Ectodermal cell (in vitro differentiated cells): ENCODE data around the gene SCN4A.
"Not testable (repeated sequence)": the region's sequence is repeated elsewhere in the genome, so short reads cannot be mapped to it uniquely, and the experiment has no call there.

ENCODE experiments used
- H3K27ac ChIP-seq: 2 replicates; pipeline ENCODE4 v1.7.0; 2013; ENCODE audit warnings: mild to moderate bottlenecking, low read depth, low read length; ENCODE audit not compliant: insufficient read depth, poor library complexity, severe bottlenecking
- H3K27me3 ChIP-seq: 2 replicates; pipeline ENCODE4 v1.7.0; 2013; ENCODE audit warnings: mild to moderate bottlenecking, low read length; ENCODE audit not compliant: insufficient read depth, control insufficient read depth, poor library complexity, severe bottlenecking
- H3K36me3 ChIP-seq: one replicate; pipeline ENCODE4 v1.7.0; 2013; ENCODE audit warnings: low read length; ENCODE audit not compliant: control insufficient read depth, insufficient read depth
- H3K4me1 ChIP-seq: one replicate; pipeline ENCODE4 v1.7.0; 2013; ENCODE audit warnings: low read length; ENCODE audit not compliant: control insufficient read depth, insufficient read depth
- H3K4me3 ChIP-seq: 2 replicates; pipeline ENCODE4 v1.7.0; 2013; ENCODE audit warnings: low read depth, low read length, control low read depth; ENCODE audit not compliant: insufficient read depth
- H3K9me3 ChIP-seq: 2 replicates; pipeline ENCODE4 v1.7.0; 2013; ENCODE audit warnings: mild to moderate bottlenecking, low read length, moderate library complexity; ENCODE audit not compliant: control insufficient read depth
- WGBS, 2 experiments: methylation state at CpG; one replicate each; pipeline ENCODE4 v1.1.7; 2013; ENCODE audit warnings: missing lambda C conversion rate in 2 of 2; 5-methylcytosine and 5-hydroxymethylcytosine counted together

Gene SCN4A

GRCh38 chr17:63914471-63914870 lies 58.2 kb downstream of the SCN4A start:
- WGBS, 2 experiments: 86 to 94% methylated on average over 7 of the region's 7 CpGs
- no peak overlapping the region for H3K4me3 ChIP-seq

DNA sequence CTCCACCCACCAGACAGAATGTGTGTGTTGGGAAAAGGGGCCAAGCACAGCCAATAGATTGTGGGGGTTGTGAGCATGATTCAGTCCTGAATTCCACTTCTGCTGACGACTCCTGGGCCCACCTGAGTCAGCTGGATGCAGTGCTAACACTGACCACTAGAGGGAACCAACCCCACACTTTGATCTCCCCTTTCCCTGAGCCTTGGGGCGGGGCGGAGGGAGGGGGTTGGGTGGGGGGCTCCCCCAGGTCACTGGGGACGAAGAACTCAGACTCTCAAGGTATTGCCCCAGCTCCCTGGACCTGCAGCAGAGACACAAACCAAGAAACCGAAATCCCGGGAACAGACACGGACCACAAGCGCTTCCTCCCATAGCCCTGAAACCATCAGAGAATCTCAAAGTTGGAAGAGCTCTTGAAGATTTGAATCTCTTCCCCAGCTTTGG lies 61.0 kb downstream of the SCN4A start:
- Histone ChIP-seq H3K9me3 (no peaks in the 10 kb centered on the region), H3K4me3 (no peak overlapping the region), H3K27me3 (no peaks in the 10 kb centered on the region), H3K4me1 (no peaks in the 10 kb centered on the region), H3K27ac (no peak overlapping the region), H3K36me3 (no peaks in the 10 kb centered on the region)
- WGBS, 2 experiments: 46% methylated on average over 8 of the region's 8 CpGs

More at GRCh38 chr17:63914471-63914870, 58.2 kb downstream of the SCN4A start:
- Histone ChIP-seq H3K9me3 (no peaks in the 10 kb centered on the region), H3K36me3 (no peaks in the 10 kb centered on the region), H3K4me1 (no peaks in the 10 kb centered on the region), H3K27me3 (no peaks in the 10 kb centered on the region), H3K27ac (no peak overlapping the region)

DNA sequence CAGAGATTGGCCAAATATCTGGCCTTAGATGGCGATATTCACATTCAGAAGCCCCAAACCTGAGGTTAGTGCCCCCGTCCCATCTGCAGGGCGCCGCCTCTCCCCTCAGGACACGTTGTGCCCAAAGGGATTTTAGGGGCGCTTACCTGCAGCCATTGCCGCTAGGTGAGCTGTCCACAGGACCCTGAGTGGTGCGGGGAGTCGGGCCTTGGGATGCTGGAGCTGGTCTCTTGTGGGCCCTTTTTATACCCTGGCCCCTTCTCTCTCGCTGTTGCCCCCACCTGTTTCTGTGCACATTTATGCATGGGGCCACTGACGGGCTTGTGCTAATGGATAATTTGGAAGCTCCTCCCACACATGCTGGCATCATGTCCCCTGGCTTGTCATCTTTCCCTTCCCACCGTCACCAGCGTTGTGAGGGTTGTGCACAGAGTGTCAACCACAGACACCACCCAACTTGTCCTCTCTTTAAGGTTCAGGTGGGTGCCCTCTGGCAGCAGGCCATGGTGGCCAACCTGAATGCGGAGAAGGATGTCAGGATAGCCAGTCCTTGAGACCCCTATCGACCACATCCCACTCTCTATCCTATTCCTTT lies 61.6 kb downstream of the SCN4A start, which contains the start of gene CSHL1:
Gene CSHL1, minus strand, starts transcription at position 218 of the 595 bp plus-strand sequence. Its CDS starts 62 bp downstream, at position 156.
- no peaks in the 10 kb centered on the region for H3K27me3 ChIP-seq
- 79 to 87% methylated on average over 13 to 15 of the region's 15 CpGs for WGBS, 2 experiments
- H3K4me1 ChIP-seq: no peaks in the 10 kb centered on the region
- no peak within 1 kb of the TSS for H3K4me3 ChIP-seq
- H3K27ac ChIP-seq: no peak within 1 kb of the TSS
- H3K9me3 ChIP-seq: no peaks in the 10 kb centered on the region
- no peaks in the 10 kb centered on the region for H3K36me3 ChIP-seq

GRCh38 chr17:63910096-63910495 lies 62.6 kb downstream of the SCN4A start:
- Histone ChIP-seq H3K27ac (no peak overlapping the region), H3K9me3 (no peaks in the 10 kb centered on the region), H3K27me3 (no peaks in the 10 kb centered on the region), H3K4me3 (no peak overlapping the region), H3K4me1 (no peaks in the 10 kb centered on the region), H3K36me3 (no peaks in the 10 kb centered on the region)
- 85 to 86% methylated on average over 14 of the region's 14 CpGs for WGBS, 2 experiments

DNA sequence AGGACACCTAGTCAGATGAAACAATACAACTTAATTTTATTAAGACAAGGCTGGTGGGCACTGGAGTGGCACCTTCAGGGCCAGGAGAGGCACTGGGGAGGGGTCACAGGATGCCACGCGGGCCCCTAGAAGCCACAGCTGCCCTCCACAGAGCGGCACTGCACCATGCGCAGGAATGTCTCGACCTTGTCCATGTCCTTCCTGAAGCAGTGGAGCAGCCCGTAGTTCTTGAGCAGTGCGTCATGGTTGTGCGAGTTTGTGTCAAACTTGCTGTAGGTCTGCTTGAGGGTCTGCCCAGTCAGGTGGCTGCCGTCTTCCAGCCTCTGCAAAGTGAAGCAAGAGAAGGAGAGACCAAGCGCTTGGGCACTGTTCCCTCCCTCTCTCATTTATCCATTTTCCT lies 63.1 kb downstream of the SCN4A start:
- not testable (repeated sequence) for H3K27me3 ChIP-seq, H3K36me3 ChIP-seq, H3K4me1 ChIP-seq, H3K9me3 ChIP-seq, H3K27ac ChIP-seq, H3K4me3 ChIP-seq
- 94 to 95% methylated on average over 9 to 10 of the region's 10 CpGs for WGBS, 2 experiments

GRCh38 chr17:63907161-63907778 lies 65.4 kb downstream of the SCN4A start:
- not testable (repeated sequence) for H3K9me3 ChIP-seq, H3K4me1 ChIP-seq, H3K4me3 ChIP-seq, H3K27me3 ChIP-seq, H3K27ac ChIP-seq, H3K36me3 ChIP-seq
- 77 to 90% methylated on average over 6 to 9 of the region's 12 CpGs for WGBS, 2 experiments

- H3K36me3 ChIP-seq, H3K27me3 ChIP-seq, H3K9me3 ChIP-seq, H3K4me1 ChIP-seq, H3K27ac ChIP-seq, H3K4me3 ChIP-seq: not testable (repeated sequence)
- WGBS, 2 experiments: 88 to 90% methylated on average over 8 of the region's 8 CpGs
Observed at GRCh38 chr17:63904796-63905195, 67.9 kb downstream of the SCN4A start.

DNA sequence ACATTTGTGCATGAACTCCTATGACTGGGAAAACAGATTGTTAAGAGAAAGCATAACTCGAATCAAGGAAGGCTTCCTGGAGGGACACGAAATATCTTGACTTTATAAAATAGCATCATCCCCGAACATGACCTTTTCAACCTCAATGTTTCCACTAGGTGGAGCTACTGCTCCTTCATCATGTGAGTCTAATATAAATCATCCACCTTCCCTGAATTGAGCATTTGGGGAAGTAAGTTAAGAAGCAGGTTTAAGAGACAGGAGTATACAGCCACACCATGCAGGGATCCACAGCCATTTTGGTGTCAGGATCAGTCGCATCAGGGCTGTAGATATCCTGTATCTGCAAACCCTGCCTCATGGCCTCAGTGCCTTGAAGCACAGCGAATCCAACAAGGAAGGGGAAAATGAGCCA lies 68.9 kb downstream of the SCN4A start:
- H3K27me3 ChIP-seq, H3K4me3 ChIP-seq, H3K36me3 ChIP-seq, H3K9me3 ChIP-seq, H3K4me1 ChIP-seq, H3K27ac ChIP-seq: not testable (repeated sequence)
- 54 to 56% methylated on average over 5 of the region's 5 CpGs for WGBS, 2 experiments

DNA sequence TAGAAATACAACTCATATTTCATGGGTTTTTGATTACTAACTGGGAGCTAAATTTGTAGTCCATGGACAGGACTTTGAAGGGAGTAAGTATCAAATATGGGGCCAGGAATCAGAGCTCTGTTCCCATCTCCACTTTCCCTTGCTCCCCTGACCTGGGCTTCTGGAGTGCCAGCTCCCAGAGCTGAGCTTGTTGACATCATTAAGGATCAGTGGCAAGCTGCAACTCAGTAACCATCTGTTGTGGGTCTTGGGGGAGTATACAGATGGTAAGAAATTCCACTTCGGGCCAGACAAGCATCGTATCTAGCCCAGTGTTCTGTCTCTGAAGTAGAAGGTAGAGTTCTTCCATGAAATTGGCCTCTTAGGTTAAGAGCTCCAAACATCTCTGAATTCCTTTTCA lies 70.7 kb downstream of the SCN4A start:
- H3K9me3 ChIP-seq, H3K36me3 ChIP-seq, H3K4me3 ChIP-seq, H3K27me3 ChIP-seq, H3K27ac ChIP-seq, H3K4me1 ChIP-seq: not testable (repeated sequence)
- 92% methylated on average over 2 of the region's 2 CpGs for WGBS, 2 experiments

GRCh38 chr17:63898899-63899798 lies 73.6 kb downstream of the SCN4A start:
- not testable (repeated sequence) for H3K27me3 ChIP-seq, H3K4me1 ChIP-seq, H3K4me3 ChIP-seq, H3K9me3 ChIP-seq, H3K36me3 ChIP-seq, H3K27ac ChIP-seq
- WGBS, 2 experiments: 91 to 94% methylated on average over 6 of the region's 6 CpGs
